WTC11 (cell line): Measurements from ENCODE around the gene BRSK2. TPM values are rescaled to one million over a fixed set of nuclear protein-coding genes. Genes with fewer than 3 reads are reported as not detected.
"Not testable (repeated sequence)": the region's sequence is repeated elsewhere in the genome, so short reads cannot be mapped to it uniquely, and the experiment has no call there.

Source experiments
- ATAC-seq: fragments of 200-7000 bp; cut with Tn5 transposase; 2 replicates; pipeline ENCODE4 v1.10.0; 2021; ENCODE audit warnings: mild to moderate bottlenecking, moderate library complexity
- CTCF ChIA-PET: fragments of 300-600 bp; sonication (Branson Sonifier 250); formaldehyde crosslinking; loops from one replicate; lab custom pipeline; 2021; ENCODE audit warnings: antibody characterized with exemption; lab: Charles Lee
- POLR2A ChIA-PET: fragments of 350-600 bp; sonication (Branson Sonifier 250); formaldehyde crosslinking; loops from one replicate; lab custom pipeline; 2021; ENCODE audit warnings: antibody characterized with exemption; lab: Charles Lee
- DNase-seq: peaks from one replicate; pipeline ENCODE4 v3.0.0; 2021; ENCODE audit warnings: low spot score
- H3K27ac Mint-ChIP-seq: 2 replicates; pipeline ENCODE4 v1.8.0; 2021; ENCODE audit warnings: mixed read lengths
- H3K27me3 Mint-ChIP-seq: 2 replicates; pipeline ENCODE4 v1.8.0; 2021; ENCODE audit warnings: low read depth, mild to moderate bottlenecking, moderate library complexity, mixed read lengths
- H3K36me3 Mint-ChIP-seq: 2 replicates; pipeline ENCODE4 v1.8.0; 2021; ENCODE audit warnings: mixed read lengths
- H3K4me1 Mint-ChIP-seq: 2 replicates; pipeline ENCODE4 v1.8.0; 2022; ENCODE audit warnings: mixed read lengths
- H3K4me3 Mint-ChIP-seq: 2 replicates; pipeline ENCODE4 v1.8.0; 2021; ENCODE audit warnings: mild to moderate bottlenecking, moderate library complexity, mixed read lengths
- H3K9me3 Mint-ChIP-seq: 2 replicates; pipeline ENCODE4 v1.8.0; 2021; ENCODE audit warnings: mixed read lengths
- AR ChIP-seq: fragments of 250-450 bp; sonication (Bioruptor Pico); IDR thresholded peaks from 2 replicates; pipeline ENCODE4 v1.9.0; 2021; ENCODE audit warnings: mild to moderate bottlenecking
- CREB1 ChIP-seq: sonication (generic); formaldehyde crosslinking; IDR thresholded peaks from 2 replicates; pipeline ENCODE4 v1.8.0; 2023; ENCODE audit warnings: mild to moderate bottlenecking, missing genetic modification reagents
- EMX1 ChIP-seq: fragments of 250-450 bp; sonication (Bioruptor Pico); IDR thresholded peaks from 2 replicates; pipeline ENCODE4 v1.8.0; 2021; ENCODE audit warnings: mild to moderate bottlenecking
- GABPB1 ChIP-seq: sonication (generic); formaldehyde crosslinking; IDR thresholded peaks from 2 replicates; pipeline ENCODE4 v1.8.1; 2023; ENCODE audit warnings: mild to moderate bottlenecking, missing genetic modification reagents
- GTF2I ChIP-seq: fragments of 250-450 bp; sonication (Bioruptor Pico); conservative IDR thresholded peaks from 2 replicates; pipeline ENCODE4 v1.4.0; 2021; ENCODE audit warnings: mild to moderate bottlenecking
- HMGA2 ChIP-seq: fragments of 250-450 bp; sonication (Bioruptor Pico); IDR thresholded peaks from 2 replicates; pipeline ENCODE4 v1.4.0; 2021; ENCODE audit warnings: mild to moderate bottlenecking, moderate library complexity
- HMGXB4 ChIP-seq: sonication (generic); formaldehyde crosslinking; IDR thresholded peaks from 2 replicates; pipeline ENCODE4 v1.8.1; 2023; ENCODE audit warnings: mild to moderate bottlenecking, moderate library complexity, missing genetic modification reagents
- IRF1 ChIP-seq: sonication (generic); formaldehyde crosslinking; IDR thresholded peaks from 2 replicates; pipeline ENCODE4 v1.8.0; 2023; ENCODE audit warnings: missing genetic modification reagents
- NFE2L1 ChIP-seq: sonication (generic); formaldehyde crosslinking; IDR thresholded peaks from 2 replicates; pipeline ENCODE4 v1.8.1; 2023; ENCODE audit warnings: missing genetic modification reagents
- NFYB ChIP-seq: sonication (generic); formaldehyde crosslinking; conservative IDR thresholded peaks from 2 replicates; pipeline ENCODE4 v1.8.0; 2022; ENCODE audit warnings: low read depth, missing genetic modification reagents
- OVOL2 ChIP-seq: fragments of 250-450 bp; sonication (Bioruptor Pico); IDR thresholded peaks from 2 replicates; pipeline ENCODE4 v1.9.0; 2021; ENCODE audit warnings: mild to moderate bottlenecking, borderline replicate concordance
- PRDM15 ChIP-seq: sonication (generic); formaldehyde crosslinking; IDR thresholded peaks from 2 replicates; pipeline ENCODE4 v1.8.0; 2022; ENCODE audit warnings: missing genetic modification reagents
- RELA ChIP-seq: sonication (generic); formaldehyde crosslinking; IDR thresholded peaks from 2 replicates; pipeline ENCODE4 v1.8.1; 2022; ENCODE audit warnings: missing genetic modification reagents, mild to moderate bottlenecking, borderline replicate concordance
- STAT6 ChIP-seq: sonication (generic); formaldehyde crosslinking; conservative IDR thresholded peaks from 2 replicates; pipeline ENCODE4 v1.8.1; 2023; ENCODE audit warnings: mild to moderate bottlenecking, low read depth, missing genetic modification reagents, moderate library complexity
- TCF7 ChIP-seq: sonication (generic); formaldehyde crosslinking; IDR thresholded peaks from 2 replicates; pipeline ENCODE4 v1.8.0; 2022; ENCODE audit warnings: mild to moderate bottlenecking, low read depth, missing genetic modification reagents, moderate library complexity
- TEAD1 ChIP-seq: sonication (generic); formaldehyde crosslinking; IDR thresholded peaks from 2 replicates; pipeline ENCODE4 v1.8.0; 2022; ENCODE audit warnings: mild to moderate bottlenecking, missing genetic modification reagents
- ZNF263 ChIP-seq: sonication (generic); formaldehyde crosslinking; IDR thresholded peaks from 2 replicates; pipeline ENCODE4 v1.8.1; 2022; ENCODE audit warnings: low read depth, mild to moderate bottlenecking, moderate library complexity, missing genetic modification reagents
- ZNF396 ChIP-seq: fragments of 250-450 bp; sonication (Bioruptor Pico); IDR thresholded peaks from 2 replicates; pipeline ENCODE4 v1.8.0; 2021; ENCODE audit warnings: mild to moderate bottlenecking, moderate library complexity, borderline replicate concordance
- ZNF423 ChIP-seq: fragments of 250-450 bp; sonication (Bioruptor Pico); IDR thresholded peaks from 2 replicates; pipeline ENCODE4 v2.1.2; 2022; ENCODE audit warnings: mild to moderate bottlenecking, moderate library complexity
- total RNA-seq: library from RNA; stranded (reverse); gene quantifications from 3 replicates; pipeline ENCODE4 v1.2.3, GENCODE V29; 2021

The BRSK2 gene
- total RNA-seq, 1 experiment from 2014 or later: 34.5 TPM

GRCh38 chr11:1414650-1415049 lies 24.9 kb downstream of the BRSK2 start (continued):
- TF ChIP-seq NFE2L1 (CRISPR knock-in tag) (no peak), OVOL2 (CRISPR knock-in tag) (no peak), HMGA2 (CRISPR knock-in tag) (no peak), GTF2I (no peak), RELA (no peak), IRF1 (no peak), HMGXB4 (CRISPR knock-in tag) (no peak), EMX1 (CRISPR knock-in tag) (no peak), ZNF263 (CRISPR knock-in tag) (no peak), TEAD1 (CRISPR knock-in tag) (no peak), ZNF423 (CRISPR knock-in tag) (no peak)
- TF ChIP-seq, all 79 proteins: peak for 0

- POLR2A ChIA-PET: no interaction called here
- no peak overlapping the region for H3K27ac Mint-ChIP-seq
Observed at GRCh38 chr11:1415631-1416030, 25.9 kb downstream of the BRSK2 start.

GRCh38 chr11:1418192-1418795 lies 28.6 kb downstream of the BRSK2 start:
- DNase-seq, H3K4me1 Mint-ChIP-seq, H3K27ac Mint-ChIP-seq, POLR2A ChIA-PET, ATAC-seq, H3K4me3 Mint-ChIP-seq: not testable (repeated sequence)
- CTCF ChIA-PET: interaction anchor here (0.9 kb wide), 1 partner anchor 8 kb away, joined by 3 read pairs; no protein-coding TSS in a partner anchor
- H3K36me3 Mint-ChIP-seq: peaks cover 54% of the 10 kb centered on the region
- peaks cover 18% of the 10 kb centered on the region for H3K27me3 Mint-ChIP-seq
- peaks cover 31% of the 10 kb centered on the region for H3K9me3 Mint-ChIP-seq

More at GRCh38 chr11:1415631-1416030, 25.9 kb downstream of the BRSK2 start:
- no peak for ATAC-seq
- CTCF ChIA-PET: no interaction called here
- H3K4me1 Mint-ChIP-seq: no peaks in the 10 kb centered on the region
- TF ChIP-seq CREB1: no peak
- TF ChIP-seq TCF7 (CRISPR knock-in tag): no peak
- no peak for TF ChIP-seq AR (CRISPR knock-in tag)
- TF ChIP-seq GABPB1 (CRISPR knock-in tag): no peak
- no peak for DNase-seq
- no peak overlapping the region for H3K4me3 Mint-ChIP-seq
- peaks cover 18% of the 10 kb centered on the region for H3K27me3 Mint-ChIP-seq
- peaks cover 56% of the 10 kb centered on the region for H3K36me3 Mint-ChIP-seq
- peaks cover 31% of the 10 kb centered on the region for H3K9me3 Mint-ChIP-seq

- H3K4me3 Mint-ChIP-seq: no peak overlapping the region
- ChIA-PET CTCF (no interaction called here), POLR2A (no interaction called here)
- no peaks in the 10 kb centered on the region for H3K4me1 Mint-ChIP-seq
- DNase-seq (no peak), ATAC-seq (no peak)
- no peak overlapping the region for H3K27ac Mint-ChIP-seq
- H3K36me3 Mint-ChIP-seq: peaks cover 44% of the 10 kb centered on the region
- H3K9me3 Mint-ChIP-seq: peaks cover 20% of the 10 kb centered on the region
- peaks cover 16% of the 10 kb centered on the region for H3K27me3 Mint-ChIP-seq
- TF ChIP-seq ZNF396 (CRISPR knock-in tag) (no peak), PRDM15 (CRISPR knock-in tag) (no peak), STAT6 (CRISPR knock-in tag) (no peak), NFYB (no peak)
Observed at GRCh38 chr11:1419811-1420210, 30.1 kb downstream of the BRSK2 start.
